T-helper 1 cell (primary cell): ENCODE results near the gene RBM28.
"Not testable (repeated sequence)": the region's sequence is repeated elsewhere in the genome, so short reads cannot be mapped to it uniquely, and the experiment has no call there.

Experiments
- DNase-seq, 5 donors: peaks; one replicate each; pipeline ENCODE4 v3.0.0-alpha.2; 2012 to 2020

Gene RBM28

GRCh38 chr7:128280451-128280850 is 63.3 kb downstream of the RBM28 start:
- DNase-seq = not testable (repeated sequence)

- DNase-seq = no peak
Observed at GRCh38 chr7:128279124-128279713, 64.5 kb downstream of the RBM28 start.

- no peak for DNase-seq
Observed at GRCh38 chr7:128278366-128278765, 65.3 kb downstream of the RBM28 start.

- no peak for DNase-seq
Observed at GRCh38 chr7:128275681-128276080, 68.0 kb downstream of the RBM28 start.

GRCh38 chr7:128274884-128275603 is 68.7 kb downstream of the RBM28 start:
- no peak for DNase-seq

- no peak for DNase-seq
Observed at GRCh38 chr7:128274246-128274883, 69.3 kb downstream of the RBM28 start.

- no peak for DNase-seq
Observed at GRCh38 chr7:128271942-128272481, 71.7 kb downstream of the RBM28 start.

GRCh38 chr7:128271471-128271941 is 72.2 kb downstream of the RBM28 start:
- DNase-seq = no peak

- DNase-seq = no peak
Observed at GRCh38 chr7:128270826-128271272, 72.9 kb downstream of the RBM28 start.

GRCh38 chr7:128268233-128268632 is 75.5 kb downstream of the RBM28 start:
- DNase-seq = no peak

GRCh38 chr7:128267595-128267924 is 76.1 kb downstream of the RBM28 start:
- no peak for DNase-seq

GRCh38 chr7:128266883-128267594 is 76.7 kb downstream of the RBM28 start:
- no peak for DNase-seq

- no peak for DNase-seq
Observed at GRCh38 chr7:128266529-128266882, 77.2 kb downstream of the RBM28 start.

- no peak for DNase-seq
Observed at GRCh38 chr7:128265906-128266300, 77.8 kb downstream of the RBM28 start.

- DNase-seq = no peak
Observed at GRCh38 chr7:128265156-128265905, 78.4 kb downstream of the RBM28 start.

- DNase-seq = no peak
Observed at GRCh38 chr7:128264477-128264876, 79.2 kb downstream of the RBM28 start.

- no peak for DNase-seq
Observed at GRCh38 chr7:128263420-128263819, 80.3 kb downstream of the RBM28 start.

GRCh38 chr7:128262273-128263028 is 81.3 kb downstream of the RBM28 start:
- DNase-seq = no peak

GRCh38 chr7:128260069-128260795 is 83.5 kb downstream of the RBM28 start:
- DNase-seq = no peak

GRCh38 chr7:128259131-128260061 is 84.3 kb downstream of the RBM28 start:
- no peak for DNase-seq
